HFF-Myc (cell line): ENCODE results near the gene GALNT2.

Source experiments
- DNase-seq: peaks from one replicate; pipeline ENCODE4 v3.0.0-alpha.2; 2011; ENCODE audit warnings: low read depth; ENCODE audit errors: extremely low read depth
- H3K4me3 ChIP-seq: replicated peaks from 2 replicates; pipeline ENCODE4 v1.5.1; 2011; ENCODE audit warnings: low read depth, mild to moderate bottlenecking, control low read depth, low read length
- TF ChIP-seq, protein P1 (sequence below): IDR thresholded peaks from 2 replicates; pipeline ENCODE4 v1.5.1; 2012; ENCODE audit warnings: mild to moderate bottlenecking, low read depth, low read length, control low read depth; ENCODE audit errors: missing control alignments

Gene GALNT2

DNA sequence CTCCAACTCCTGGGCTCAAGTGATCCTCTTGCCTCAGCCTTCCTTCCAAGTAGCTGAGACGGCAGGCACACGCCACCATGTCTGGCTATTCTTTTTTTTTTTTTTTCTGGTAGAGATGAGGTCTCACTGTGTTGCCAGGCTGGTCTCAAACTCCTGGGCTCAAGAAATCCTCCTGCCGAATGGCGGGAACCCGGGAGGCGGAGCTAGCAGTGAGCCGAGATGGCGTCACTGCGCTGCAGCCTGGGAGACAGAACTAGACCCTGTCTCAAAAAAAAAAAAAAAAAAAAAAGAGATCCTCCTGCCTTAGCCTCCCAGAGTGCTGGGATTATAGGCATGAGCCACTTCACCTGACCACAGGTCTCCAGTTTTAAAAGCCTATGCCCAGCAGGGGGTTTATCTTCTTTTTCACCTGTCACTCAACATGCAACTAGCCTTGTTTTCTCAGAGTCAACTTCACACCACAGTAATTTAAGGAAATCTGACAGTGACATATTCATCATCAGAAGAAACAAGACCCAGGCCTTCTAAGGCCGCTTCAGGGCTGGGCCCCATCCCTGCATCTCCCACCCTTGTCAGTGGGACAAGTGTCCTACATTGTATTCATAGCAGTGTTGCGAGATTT lies 38.3 kb upstream of the GALNT2 start:
- H3K4me3 ChIP-seq, result no peak overlapping the region
- TF ChIP-seq, protein P1, sequence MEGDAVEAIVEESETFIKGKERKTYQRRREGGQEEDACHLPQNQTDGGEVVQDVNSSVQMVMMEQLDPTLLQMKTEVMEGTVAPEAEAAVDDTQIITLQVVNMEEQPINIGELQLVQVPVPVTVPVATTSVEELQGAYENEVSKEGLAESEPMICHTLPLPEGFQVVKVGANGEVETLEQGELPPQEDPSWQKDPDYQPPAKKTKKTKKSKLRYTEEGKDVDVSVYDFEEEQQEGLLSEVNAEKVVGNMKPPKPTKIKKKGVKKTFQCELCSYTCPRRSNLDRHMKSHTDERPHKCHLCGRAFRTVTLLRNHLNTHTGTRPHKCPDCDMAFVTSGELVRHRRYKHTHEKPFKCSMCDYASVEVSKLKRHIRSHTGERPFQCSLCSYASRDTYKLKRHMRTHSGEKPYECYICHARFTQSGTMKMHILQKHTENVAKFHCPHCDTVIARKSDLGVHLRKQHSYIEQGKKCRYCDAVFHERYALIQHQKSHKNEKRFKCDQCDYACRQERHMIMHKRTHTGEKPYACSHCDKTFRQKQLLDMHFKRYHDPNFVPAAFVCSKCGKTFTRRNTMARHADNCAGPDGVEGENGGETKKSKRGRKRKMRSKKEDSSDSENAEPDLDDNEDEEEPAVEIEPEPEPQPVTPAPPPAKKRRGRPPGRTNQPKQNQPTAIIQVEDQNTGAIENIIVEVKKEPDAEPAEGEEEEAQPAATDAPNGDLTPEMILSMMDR, result no peak
- no peak for DNase-seq

GRCh38 chr1:230029244-230029941 lies 37.6 kb upstream of the GALNT2 start:
- no peak for DNase-seq
- TF ChIP-seq, protein P1, result no peak
- H3K4me3 ChIP-seq, result no peak overlapping the region

- TF ChIP-seq, protein P1, result no peak
- DNase-seq, result no peak
These were observed 36.8 kb upstream of the GALNT2 start for GRCh38 chr1:230030122-230030821.

GRCh38 chr1:230031131-230031530 lies 35.9 kb upstream of the GALNT2 start:
- TF ChIP-seq, protein P1, result no peak
- H3K4me3 ChIP-seq, result no peak overlapping the region
- DNase-seq, result no peak

More at GRCh38 chr1:230030122-230030821, 36.8 kb upstream of the GALNT2 start:
- H3K4me3 ChIP-seq, result no peak overlapping the region

- TF ChIP-seq, protein P1, result no peak
- H3K4me3 ChIP-seq, result no peak overlapping the region
- no peak for DNase-seq
These were observed 34.3 kb upstream of the GALNT2 start for GRCh38 chr1:230032516-230033281.

GRCh38 chr1:230037261-230037660 lies 29.8 kb upstream of the GALNT2 start:
- TF ChIP-seq, protein P1, result no peak
- DNase-seq, result no peak
- no peak overlapping the region for H3K4me3 ChIP-seq
